ENCODE results near the gene SIPA1L3.

Gene SIPA1L3

DNA sequence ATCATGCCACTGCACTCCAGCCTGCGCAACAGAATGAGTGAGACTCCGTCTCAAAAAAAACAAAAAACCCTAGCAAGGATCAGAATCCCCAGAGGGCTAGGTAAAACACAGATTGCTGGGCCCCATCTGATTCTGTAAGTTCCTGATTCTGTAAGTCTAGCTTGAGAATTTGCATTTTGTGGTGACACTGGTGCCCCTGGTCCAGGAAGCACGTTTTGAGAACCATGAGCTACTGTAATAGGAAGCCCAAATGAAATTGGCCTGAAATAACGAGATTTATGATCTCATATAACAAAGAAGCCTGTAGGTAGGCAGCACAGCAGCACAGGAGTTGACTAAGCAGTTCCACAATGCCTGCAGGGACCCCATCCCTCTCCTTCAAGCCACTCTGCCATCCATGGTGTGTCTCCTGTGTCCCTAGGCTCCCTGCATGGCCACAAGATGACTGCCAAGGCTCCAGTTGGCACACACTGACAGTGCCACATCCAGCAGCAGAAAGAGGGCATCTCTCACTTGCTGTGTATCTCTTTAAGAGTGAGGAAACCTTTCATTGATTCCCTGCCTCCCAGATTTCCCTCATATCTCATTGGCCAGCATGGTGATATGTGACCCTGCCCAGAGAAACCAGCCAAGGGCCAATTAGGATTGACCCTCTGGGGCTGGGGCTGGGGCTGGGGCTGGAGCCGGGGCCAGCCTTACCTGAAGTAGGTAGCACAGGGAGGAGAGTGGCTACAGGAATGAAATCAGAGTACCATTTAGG, 21.7 kb downstream of the SIPA1L3 start:
- Histone ChIP-seq H3K36me3 (ENCODE audit: control insufficient read depth in 2 of 2, insufficient read depth in 1 of 2, low read length in 2 of 2) (peaks cover 0 to 20% of the 10 kb centered on the region in 2 experiments; a peak in 1 of 3 replicates), H3K4me1 (ENCODE audit: control insufficient read depth, insufficient read depth, low read length) (peaks cover 22% of the 10 kb centered on the region), H3K4me3 (ENCODE audit: low read depth, low read length) (no peak overlapping the region), H3K27ac (ENCODE audit: extremely low read depth, low read depth, low read length) (no peak overlapping the region; the same call in 1 of the 2 replicates), H3K9me3 (ENCODE audit: control insufficient read depth, insufficient read depth, low read depth, low read length) (no peaks in the 10 kb centered on the region)
- CTCF ChIA-PET = interaction anchor here (0.7 to 1.5 kb wide), 3 partner anchors 26 to 300 kb away, joined by 3 to 4 read pairs (median 3); no protein-coding TSS in a partner anchor
- POLR2A ChIA-PET = no interaction called here
- peak; percentile 94 for TF ChIP-seq ZBTB20 (tag by site-specific recombination; IDR thresholded peaks at IDR 0.05)
- no peak for TF ChIP-seq ZNF274 (IDR thresholded peaks at IDR 0.05; ENCODE audit: low read length)
- no peak for TF ChIP-seq ZNF274 (tag by site-specific recombination; IDR thresholded peaks at IDR 0.05; ENCODE audit: borderline replicate concordance)
- no peak for TF ChIP-seq ZNF48 (tag by site-specific recombination; IDR thresholded peaks at IDR 0.05)
- TF ChIP-seq SP3 (tag by site-specific recombination; IDR thresholded peaks at IDR 0.05) = no peak
- TF ChIP-seq, protein P1, sequence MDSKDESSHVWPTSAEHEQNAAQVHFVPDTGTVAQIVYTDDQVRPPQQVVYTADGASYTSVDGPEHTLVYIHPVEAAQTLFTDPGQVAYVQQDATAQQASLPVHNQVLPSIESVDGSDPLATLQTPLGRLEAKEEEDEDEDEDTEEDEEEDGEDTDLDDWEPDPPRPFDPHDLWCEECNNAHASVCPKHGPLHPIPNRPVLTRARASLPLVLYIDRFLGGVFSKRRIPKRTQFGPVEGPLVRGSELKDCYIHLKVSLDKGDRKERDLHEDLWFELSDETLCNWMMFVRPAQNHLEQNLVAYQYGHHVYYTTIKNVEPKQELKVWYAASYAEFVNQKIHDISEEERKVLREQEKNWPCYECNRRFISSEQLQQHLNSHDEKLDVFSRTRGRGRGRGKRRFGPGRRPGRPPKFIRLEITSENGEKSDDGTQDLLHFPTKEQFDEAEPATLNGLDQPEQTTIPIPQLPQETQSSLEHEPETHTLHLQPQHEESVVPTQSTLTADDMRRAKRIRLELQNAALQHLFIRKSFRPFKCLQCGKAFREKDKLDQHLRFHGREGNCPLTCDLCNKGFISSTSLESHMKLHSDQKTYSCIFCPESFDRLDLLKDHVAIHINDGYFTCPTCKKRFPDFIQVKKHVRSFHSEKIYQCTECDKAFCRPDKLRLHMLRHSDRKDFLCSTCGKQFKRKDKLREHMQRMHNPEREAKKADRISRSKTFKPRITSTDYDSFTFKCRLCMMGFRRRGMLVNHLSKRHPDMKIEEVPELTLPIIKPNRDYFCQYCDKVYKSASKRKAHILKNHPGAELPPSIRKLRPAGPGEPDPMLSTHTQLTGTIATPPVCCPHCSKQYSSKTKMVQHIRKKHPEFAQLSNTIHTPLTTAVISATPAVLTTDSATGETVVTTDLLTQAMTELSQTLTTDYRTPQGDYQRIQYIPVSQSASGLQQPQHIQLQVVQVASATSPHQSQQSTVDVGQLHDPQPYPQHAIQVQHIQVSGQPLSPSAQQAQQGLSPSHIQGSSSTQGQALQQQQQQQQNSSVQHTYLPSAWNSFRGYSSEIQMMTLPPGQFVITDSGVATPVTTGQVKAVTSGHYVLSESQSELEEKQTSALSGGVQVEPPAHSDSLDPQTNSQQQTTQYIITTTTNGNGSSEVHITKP (tag by site-specific recombination; IDR thresholded peaks at IDR 0.05) = 0 out of 2 replicates have a peak, but pooled peaks have one; percentile 29
- 0 out of 2 replicates have a peak, but pooled peaks have one; percentile 54 for TF ChIP-seq ZNF561 (tag by site-specific recombination; IDR thresholded peaks at IDR 0.05; ENCODE audit: borderline replicate concordance)
- TF ChIP-seq ZXDB (tag by site-specific recombination; IDR thresholded peaks at IDR 0.05) = peak; percentile 21; the same call in 1 of the 2 replicates
- peak; percentile 43; the same call in 1 of the 2 replicates for TF ChIP-seq PRDM1 (tag by site-specific recombination; IDR thresholded peaks at IDR 0.05)
- TF ChIP-seq OSR2 (tag by site-specific recombination; IDR thresholded peaks at IDR 0.05) = peak; percentile 98
- no peak for TF ChIP-seq ZIC2 (tag by site-specific recombination; IDR thresholded peaks at IDR 0.05)
- TF ChIP-seq, protein P2, sequence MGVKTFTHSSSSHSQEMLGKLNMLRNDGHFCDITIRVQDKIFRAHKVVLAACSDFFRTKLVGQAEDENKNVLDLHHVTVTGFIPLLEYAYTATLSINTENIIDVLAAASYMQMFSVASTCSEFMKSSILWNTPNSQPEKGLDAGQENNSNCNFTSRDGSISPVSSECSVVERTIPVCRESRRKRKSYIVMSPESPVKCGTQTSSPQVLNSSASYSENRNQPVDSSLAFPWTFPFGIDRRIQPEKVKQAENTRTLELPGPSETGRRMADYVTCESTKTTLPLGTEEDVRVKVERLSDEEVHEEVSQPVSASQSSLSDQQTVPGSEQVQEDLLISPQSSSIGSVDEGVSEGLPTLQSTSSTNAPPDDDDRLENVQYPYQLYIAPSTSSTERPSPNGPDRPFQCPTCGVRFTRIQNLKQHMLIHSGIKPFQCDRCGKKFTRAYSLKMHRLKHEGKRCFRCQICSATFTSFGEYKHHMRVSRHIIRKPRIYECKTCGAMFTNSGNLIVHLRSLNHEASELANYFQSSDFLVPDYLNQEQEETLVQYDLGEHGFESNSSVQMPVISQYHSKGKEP (tag by site-specific recombination; IDR thresholded peaks at IDR 0.05) = 0 out of 2 replicates have a peak, but pooled peaks have one; percentile 28
- TF ChIP-seq ZBTB17 (tag by site-specific recombination; IDR thresholded peaks at IDR 0.05) = peak; percentile 82
- peak; percentile 56; the same call in 1 of the 2 replicates for TF ChIP-seq ZSCAN30 (tag by site-specific recombination; IDR thresholded peaks at IDR 0.05)
- TF ChIP-seq ZNF600 (tag by site-specific recombination; IDR thresholded peaks at IDR 0.05) = peak; percentile 86
- peak; percentile 16; the same call in 1 of the 2 replicates for TF ChIP-seq ZFP3 (tag by site-specific recombination; IDR thresholded peaks at IDR 0.05; ENCODE audit: low read depth)
- TF ChIP-seq, protein P3, sequence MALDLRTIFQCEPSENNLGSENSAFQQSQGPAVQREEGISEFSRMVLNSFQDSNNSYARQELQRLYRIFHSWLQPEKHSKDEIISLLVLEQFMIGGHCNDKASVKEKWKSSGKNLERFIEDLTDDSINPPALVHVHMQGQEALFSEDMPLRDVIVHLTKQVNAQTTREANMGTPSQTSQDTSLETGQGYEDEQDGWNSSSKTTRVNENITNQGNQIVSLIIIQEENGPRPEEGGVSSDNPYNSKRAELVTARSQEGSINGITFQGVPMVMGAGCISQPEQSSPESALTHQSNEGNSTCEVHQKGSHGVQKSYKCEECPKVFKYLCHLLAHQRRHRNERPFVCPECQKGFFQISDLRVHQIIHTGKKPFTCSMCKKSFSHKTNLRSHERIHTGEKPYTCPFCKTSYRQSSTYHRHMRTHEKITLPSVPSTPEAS (tag by site-specific recombination; IDR thresholded peaks at IDR 0.05) = peak; percentile 27; the same call in 1 of the 2 replicates
- TF ChIP-seq ZNF324 (tag by site-specific recombination; IDR thresholded peaks at IDR 0.05) = no peak
- TF ChIP-seq IKZF3 (tag by site-specific recombination; IDR thresholded peaks at IDR 0.05) = 0 out of 2 replicates have a peak, but pooled peaks have one; percentile 10
- TF ChIP-seq ZFHX2 (tag by site-specific recombination; conservative IDR thresholded peaks at IDR 0.05) = no peak
- no peak for TF ChIP-seq ZNF433 (tag by site-specific recombination; IDR thresholded peaks at IDR 0.05; ENCODE audit: low read depth)
